GM18951 (cell line): ENCODE data around the gene HACD4.
A peak's percentile ranks its signal among the peaks of the same experiment; 100 is the strongest.

Experiments used
- POLR2A ChIP-seq: IDR thresholded peaks from 4 replicates; pipeline ENCODE4 v1.6.1; 2011; ENCODE audit warnings: mild to moderate bottlenecking; ENCODE audit not compliant: insufficient read length, insufficient read depth; ENCODE audit errors: extremely low read depth
- in situ Hi-C: fragments of 300-500 bp; cut with MboI; formaldehyde crosslinking; loops from one replicate; pipeline ENCODE4 v1.12.0; 2022; ENCODE audit warnings: low sequenced_read_pairs, mixed read lengths, inconsistent platforms; ENCODE audit not compliant: unreplicated experiment

Gene HACD4

GRCh38 chr9:21037278-21037677 is 5.8 kb upstream of the HACD4 start:
- no peak for TF ChIP-seq POLR2A
- in situ Hi-C loops: no loop called here

- TF ChIP-seq POLR2A: peak; percentile 1
- in situ Hi-C loops: no loop called here
Measured at GRCh38 chr9:21031808-21032183, 356 bp upstream of the HACD4 start.

DNA sequence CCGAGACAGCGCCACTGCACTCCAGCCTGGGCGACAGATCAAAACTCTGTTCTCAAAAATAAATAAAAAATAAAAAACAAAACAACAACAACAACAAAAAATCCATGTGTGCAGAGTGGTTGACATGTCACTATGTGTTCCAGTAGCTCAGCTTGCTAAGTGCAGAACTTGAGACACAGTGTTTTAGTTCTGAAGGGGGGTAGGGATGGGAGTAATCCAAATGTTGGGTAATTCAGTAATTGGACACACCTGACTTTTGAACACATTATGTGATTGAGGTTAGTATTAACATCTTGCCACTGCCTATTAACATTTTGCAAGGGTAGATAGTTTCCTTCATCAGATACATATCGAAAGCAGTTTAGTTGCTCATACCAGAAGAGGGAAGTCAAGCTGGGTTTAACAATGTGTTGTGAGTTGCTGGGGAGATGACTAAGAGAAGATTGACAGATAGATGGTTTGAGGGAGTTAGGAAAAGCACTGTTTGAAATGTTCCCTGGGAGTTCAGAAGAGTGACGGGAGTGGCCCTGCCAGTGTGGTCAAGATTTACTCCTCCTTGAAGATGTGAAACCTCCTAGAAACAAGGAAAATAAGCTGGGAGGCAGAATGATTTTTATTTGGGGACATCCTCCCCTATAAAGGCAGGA is 928 bp downstream of the HACD4 start:
- in situ Hi-C loops: no loop called here

DNA sequence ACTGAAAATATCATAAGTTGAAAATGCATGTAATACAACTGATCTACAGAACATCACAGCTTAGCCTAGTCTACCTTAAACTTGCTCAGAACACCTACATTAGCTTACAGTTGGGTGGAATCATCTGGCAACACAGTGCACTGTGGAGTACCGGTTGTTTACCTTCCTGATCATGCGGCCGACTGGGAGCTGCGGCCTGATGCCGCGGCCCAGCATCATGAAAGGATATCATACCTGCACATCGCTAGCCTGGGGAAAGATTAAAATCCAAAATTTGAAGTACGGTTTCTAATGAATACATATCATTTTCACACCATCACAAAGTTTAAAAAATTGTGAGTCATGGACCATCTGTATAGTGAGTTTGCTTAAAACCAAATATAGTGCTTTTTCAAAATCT is 1.8 kb downstream of the HACD4 start:
- TF ChIP-seq POLR2A: no peak
- in situ Hi-C loops: no loop called here

More for the DNA sequence above, 928 bp downstream of the HACD4 start:
- no peak for TF ChIP-seq POLR2A

GRCh38 chr9:21028466-21028865 is 3.0 kb downstream of the HACD4 start:
- in situ Hi-C loops: no loop called here
- no peak for TF ChIP-seq POLR2A

GRCh38 chr9:21027295-21027694 is 4.1 kb downstream of the HACD4 start:
- in situ Hi-C loops: no loop called here
- no peak for TF ChIP-seq POLR2A

DNA sequence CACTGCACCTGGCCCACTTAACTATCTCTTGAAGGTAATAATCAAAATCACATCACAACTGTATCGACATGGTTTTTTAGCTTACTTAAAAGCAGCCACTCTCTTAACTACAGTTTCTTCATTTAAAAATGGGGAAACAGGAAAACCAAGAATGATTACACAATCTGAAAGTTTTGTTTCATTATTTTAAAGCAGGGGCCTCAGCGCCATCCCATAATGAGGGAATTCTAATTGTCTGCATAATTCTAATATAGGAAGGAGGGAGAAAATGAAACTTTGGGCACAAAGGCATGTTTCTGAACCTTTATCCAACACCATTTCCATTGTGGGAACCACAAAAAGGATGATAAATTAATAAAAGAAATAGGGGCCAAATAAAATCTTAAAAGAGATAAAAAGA is 7.6 kb downstream of the HACD4 start:
- in situ Hi-C loops: no loop called here
- TF ChIP-seq POLR2A: no peak

DNA sequence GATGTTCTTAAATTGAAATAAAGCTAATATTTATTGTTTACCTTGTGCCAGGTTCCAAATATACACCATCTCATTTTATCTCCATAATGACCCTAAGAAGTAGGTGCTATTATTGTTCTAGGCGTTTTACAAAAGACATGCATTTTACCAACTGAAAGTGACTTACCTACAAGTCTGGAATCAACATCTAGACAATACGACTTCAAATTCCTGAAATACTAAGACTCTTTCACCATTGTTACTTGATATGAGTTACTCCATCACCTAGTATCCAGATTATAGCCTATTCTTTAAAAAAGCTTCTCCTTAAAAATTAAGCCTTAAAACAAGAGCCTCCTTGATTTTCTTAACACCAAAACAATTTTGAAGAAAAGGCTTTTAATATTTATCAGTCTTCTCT is 13.3 kb downstream of the HACD4 start:
- no peak for TF ChIP-seq POLR2A

GRCh38 chr9:21016701-21017491 is 14.5 kb downstream of the HACD4 start:
- in situ Hi-C loops: no loop called here
- TF ChIP-seq POLR2A: no peak

More for the DNA sequence above, 13.3 kb downstream of the HACD4 start:
- in situ Hi-C loops: no loop called here

GRCh38 chr9:21015995-21016394 is 15.4 kb downstream of the HACD4 start:
- in situ Hi-C loops: no loop called here
- TF ChIP-seq POLR2A: no peak

- TF ChIP-seq POLR2A: no peak
- in situ Hi-C loops: no loop called here
Measured at GRCh38 chr9:21015129-21015815, 16.2 kb downstream of the HACD4 start.

GRCh38 chr9:21002040-21002439 is 29.4 kb downstream of the HACD4 start:
- no peak for TF ChIP-seq POLR2A
- in situ Hi-C loops: no loop called here

DNA sequence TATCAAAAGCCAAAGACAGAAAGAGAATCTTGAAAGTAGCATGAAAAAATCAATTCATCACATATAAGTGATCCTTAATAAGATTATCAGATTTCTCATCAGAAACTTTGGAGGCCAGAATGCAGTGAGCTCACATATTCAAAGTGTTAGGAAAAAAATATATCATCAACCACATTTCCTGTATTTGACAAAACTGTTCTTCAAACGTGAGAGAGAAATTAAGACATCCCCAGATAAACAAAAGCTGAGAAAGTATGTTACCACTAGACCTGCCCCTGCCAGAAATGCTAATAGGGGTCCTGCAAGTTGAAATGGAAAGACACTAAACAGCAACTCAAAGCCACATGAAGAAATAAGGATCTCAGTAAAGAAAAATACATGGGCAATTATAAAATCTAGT is 29.9 kb downstream of the HACD4 start:
- no peak for TF ChIP-seq POLR2A
- in situ Hi-C loops: no loop called here
